ENCODE data around the gene TRDN.

TRDN gene, protein sequence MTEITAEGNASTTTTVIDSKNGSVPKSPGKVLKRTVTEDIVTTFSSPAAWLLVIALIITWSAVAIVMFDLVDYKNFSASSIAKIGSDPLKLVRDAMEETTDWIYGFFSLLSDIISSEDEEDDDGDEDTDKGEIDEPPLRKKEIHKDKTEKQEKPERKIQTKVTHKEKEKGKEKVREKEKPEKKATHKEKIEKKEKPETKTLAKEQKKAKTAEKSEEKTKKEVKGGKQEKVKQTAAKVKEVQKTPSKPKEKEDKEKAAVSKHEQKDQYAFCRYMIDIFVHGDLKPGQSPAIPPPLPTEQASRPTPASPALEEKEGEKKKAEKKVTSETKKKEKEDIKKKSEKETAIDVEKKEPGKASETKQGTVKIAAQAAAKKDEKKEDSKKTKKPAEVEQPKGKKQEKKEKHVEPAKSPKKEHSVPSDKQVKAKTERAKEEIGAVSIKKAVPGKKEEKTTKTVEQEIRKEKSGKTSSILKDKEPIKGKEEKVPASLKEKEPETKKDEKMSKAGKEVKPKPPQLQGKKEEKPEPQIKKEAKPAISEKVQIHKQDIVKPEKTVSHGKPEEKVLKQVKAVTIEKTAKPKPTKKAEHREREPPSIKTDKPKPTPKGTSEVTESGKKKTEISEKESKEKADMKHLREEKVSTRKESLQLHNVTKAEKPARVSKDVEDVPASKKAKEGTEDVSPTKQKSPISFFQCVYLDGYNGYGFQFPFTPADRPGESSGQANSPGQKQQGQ

DNA sequence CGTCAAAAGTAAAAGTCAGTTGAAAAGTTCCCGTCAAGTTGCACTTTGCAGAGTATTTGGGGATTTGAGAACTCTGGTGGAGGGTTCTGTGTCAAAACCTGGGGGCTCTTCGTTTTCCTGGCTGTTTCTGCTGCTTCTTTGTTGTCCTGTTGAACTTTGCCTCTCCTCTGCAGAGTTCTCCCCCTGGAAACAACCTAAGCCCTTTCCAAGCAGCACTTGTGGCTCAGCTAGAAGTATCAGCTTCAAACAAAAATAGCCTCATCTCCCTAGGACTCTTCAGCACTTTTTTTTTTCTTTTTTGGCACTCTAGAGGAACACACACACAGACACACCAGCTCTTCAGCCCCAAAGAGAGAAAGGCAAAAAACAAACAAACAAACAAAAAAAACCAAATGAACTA is at the start of gene TRDN:
TSS of gene TRDN (minus strand) at position 169 of the 400 bp plus-strand sequence. CDS start 175 bp downstream, outside the sequence.
- DNase-seq (ENCODE audit: low spot score), result no peak

GRCh38 chr6:123681957-123682462 is 45.3 kb upstream of the TRDN start:
- no peak for DNase-seq (ENCODE audit: low spot score)

DNA sequence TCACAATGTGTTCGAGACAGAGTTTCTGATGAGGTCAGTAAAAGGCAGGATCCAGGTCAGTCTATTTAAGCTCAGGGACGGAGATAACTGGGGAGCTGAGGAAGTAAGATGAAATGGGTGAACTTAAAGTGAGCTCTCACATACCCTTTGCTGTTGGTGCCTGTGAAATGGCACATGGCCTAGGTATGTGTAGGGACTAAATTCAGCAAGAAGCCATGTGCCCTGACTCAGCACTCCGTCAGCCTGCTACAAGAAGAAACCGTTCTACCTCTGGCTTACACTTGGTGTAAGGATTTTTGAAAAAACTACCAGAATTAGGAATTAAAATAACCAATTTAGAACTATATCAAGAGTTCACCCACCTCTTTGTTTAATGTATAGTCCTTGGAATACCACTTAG is 41.1 kb upstream of the TRDN start:
- no peak for DNase-seq (ENCODE audit: low spot score)

GRCh38 chr6:123676793-123677192 is 40.0 kb upstream of the TRDN start:
- no peak for DNase-seq (ENCODE audit: low spot score)

- no peak for DNase-seq (ENCODE audit: low spot score)
These were observed 32.3 kb upstream of the TRDN start for GRCh38 chr6:123668965-123669591.

GRCh38 chr6:123668063-123668462 is 31.3 kb upstream of the TRDN start:
- DNase-seq (ENCODE audit: low spot score), result no peak

GRCh38 chr6:123663436-123663835 is 26.7 kb upstream of the TRDN start:
- no peak for DNase-seq (ENCODE audit: low spot score)

GRCh38 chr6:123662757-123663156 is 26.0 kb upstream of the TRDN start:
- DNase-seq (ENCODE audit: low spot score), result no peak

DNA sequence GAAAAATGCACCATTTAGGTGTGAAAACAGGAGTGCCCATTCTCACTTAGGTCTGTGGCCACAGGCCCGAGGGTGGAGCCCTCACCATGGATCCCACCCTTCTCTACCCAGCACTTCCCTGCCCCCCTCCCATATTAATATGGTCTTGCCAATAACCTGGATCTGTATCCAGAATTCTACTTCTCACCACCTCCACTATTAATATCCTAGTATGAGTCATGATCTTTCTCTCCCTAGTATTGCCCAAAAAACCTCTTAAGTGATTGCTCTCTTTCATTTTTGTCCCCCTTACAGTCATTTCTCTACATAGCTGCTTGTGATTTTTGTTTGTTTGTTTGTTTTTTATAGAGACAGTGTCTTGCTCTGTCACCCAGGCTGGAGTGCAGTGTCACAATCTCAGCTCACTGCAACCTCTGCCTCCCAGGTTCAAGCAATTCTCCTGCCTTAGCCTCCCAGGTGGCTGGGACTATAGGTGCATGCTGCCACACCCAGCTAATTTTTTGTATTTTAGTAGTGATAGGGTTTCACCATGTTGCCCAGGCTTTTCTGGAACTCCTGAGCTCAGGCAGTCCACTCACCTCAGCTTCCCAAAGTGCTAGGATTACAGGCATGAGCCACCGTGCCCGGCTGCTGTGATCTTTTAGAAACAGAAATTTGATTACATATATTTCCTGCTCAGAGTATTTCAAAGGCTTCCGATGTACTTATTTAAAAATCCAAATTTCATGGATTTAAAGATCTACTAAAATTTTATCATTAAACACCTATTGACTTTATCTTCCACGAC is 24.5 kb upstream of the TRDN start:
- no peak for DNase-seq (ENCODE audit: low spot score)

DNA sequence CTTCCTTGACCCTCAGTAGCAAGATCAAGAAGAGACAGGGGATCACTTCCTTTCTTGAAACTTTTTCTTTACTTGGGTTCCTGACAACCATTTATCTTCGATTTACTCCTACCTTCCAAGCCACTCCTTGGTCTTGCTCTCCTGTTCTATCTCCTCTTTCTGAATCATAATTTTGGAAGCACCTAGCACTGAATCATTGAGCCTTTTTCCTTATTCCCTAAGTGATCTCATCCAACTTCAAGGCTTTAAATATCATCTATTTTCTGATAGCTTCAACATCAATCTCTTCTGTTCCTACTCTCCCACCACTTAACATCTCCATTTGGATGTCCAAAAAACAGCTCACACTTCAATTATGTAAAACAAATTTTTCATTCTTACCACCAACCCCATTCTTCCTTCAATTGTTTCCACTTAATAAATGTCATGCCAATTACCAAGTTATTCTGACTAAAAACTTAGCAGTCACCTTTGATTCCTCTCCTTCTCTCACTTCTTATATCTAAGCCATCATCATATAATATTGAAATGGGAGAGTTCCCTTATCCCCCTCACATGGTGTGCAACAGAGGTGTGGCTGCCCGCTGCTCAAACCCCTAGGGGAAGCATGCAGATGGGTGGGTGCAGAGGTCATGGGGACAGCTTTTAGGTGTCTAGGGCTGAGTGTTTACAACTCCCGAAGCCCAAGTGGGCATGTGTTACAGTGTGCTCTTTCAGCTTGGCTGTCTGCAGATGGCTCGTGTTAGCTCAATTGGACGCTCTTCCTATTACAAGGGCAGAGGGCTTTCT is 23.4 kb upstream of the TRDN start:
- no peak for DNase-seq (ENCODE audit: low spot score)

- no peak for DNase-seq (ENCODE audit: low spot score)
These were observed 22.1 kb upstream of the TRDN start for GRCh38 chr6:123658848-123659247.

GRCh38 chr6:123655521-123656306 is 19.0 kb upstream of the TRDN start:
- DNase-seq (ENCODE audit: low spot score), result no peak

- DNase-seq (ENCODE audit: low spot score), result no peak
These were observed 12.0 kb upstream of the TRDN start for GRCh38 chr6:123648723-123649122.

DNA sequence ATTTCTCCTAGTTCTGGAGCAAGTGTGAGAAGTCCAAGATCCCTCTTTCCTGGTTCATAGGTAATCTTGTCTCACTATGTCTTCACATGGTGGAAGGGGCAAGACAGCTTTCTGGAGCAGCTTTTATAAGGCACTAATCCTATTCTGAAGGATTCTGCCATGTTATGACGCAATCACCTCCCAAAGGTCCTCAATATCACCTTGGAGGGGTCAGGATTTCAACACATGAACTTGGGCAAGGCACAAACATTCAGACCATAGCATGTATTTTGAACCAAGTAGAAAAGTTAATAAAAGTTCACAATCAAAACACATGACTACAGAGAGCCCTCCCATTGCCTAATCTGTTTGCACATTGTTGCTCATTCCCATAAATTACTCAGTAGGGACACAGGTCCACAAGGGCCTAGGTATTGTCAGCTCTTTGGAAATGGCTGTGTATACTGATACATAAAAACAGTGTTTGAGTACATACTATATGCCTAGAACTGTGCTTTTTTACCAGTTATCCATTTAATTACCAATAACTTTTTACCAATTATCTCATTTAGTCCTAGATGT is 11.3 kb upstream of the TRDN start:
- no peak for DNase-seq (ENCODE audit: low spot score)

GRCh38 chr6:123641497-123641896 is 4.7 kb upstream of the TRDN start:
- DNase-seq (ENCODE audit: low spot score), result no peak

DNA sequence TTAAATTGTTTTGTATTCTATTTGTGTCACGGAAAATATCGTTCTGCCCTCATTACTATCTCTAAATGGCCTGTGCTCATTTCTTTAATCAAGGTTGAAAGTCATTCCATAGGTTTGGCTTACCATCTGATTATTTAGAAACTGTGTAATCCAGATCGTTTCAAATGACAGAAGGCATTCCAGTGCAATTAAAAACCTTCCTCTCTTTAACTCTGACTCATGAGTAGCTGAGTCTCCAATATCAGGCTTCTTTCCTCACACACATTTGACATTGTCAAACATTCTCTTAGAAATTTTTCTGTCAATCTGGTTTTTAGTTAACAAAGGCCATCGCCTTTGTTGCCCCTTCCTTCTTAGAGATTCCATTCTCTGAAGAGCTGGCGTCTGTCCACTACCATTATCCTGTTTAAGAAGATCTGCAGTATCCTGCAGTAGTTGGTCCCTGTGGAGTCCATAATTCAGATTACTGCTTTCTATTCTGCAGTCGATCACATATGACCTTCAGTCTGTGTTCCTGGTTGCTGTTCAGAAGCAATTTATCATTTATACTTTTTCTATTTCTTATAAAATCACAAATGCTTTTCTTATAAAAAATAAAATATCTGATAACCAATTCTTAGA is 3.9 kb upstream of the TRDN start:
- no peak for DNase-seq (ENCODE audit: low spot score)

DNA sequence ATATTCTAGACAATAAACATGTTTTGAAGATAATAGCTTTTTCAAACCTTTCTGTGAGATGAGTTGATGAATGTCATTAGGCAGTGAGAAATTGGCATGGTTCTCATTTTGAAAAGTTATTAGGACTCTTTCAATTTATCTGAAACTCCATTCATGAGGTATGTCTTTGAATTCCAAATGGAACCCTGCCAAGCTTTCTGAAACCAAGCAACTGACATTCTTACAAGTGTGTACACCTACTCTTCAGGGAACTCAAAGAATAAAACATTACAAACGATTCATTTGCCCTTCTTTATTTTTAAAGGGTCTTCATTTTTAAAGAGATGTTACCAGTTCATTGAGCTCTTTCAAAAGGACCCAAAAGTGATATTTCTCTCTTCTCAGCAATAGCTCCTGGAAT is 2.1 kb upstream of the TRDN start:
- DNase-seq (ENCODE audit: low spot score), result no peak

DNA sequence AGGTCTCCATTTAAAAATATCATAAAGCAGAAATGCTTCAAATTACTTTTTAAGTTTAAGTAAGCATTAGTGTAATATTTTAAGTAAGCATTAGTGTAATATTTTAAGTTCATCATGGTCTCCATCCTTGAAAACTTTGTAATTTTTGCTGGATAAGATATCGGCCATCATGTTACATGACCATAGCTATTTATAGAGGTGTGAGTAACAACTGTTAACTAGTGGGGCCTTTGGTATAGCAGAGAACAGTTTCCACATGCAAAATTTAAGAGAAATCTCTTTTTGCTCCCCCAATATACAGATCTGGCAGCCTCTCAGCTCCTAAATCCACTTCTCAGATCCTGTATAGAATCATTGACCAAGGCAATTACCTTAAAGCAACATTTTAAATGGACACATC is 468 bp downstream of the TRDN start:
- no peak for DNase-seq (ENCODE audit: low spot score)

DNA sequence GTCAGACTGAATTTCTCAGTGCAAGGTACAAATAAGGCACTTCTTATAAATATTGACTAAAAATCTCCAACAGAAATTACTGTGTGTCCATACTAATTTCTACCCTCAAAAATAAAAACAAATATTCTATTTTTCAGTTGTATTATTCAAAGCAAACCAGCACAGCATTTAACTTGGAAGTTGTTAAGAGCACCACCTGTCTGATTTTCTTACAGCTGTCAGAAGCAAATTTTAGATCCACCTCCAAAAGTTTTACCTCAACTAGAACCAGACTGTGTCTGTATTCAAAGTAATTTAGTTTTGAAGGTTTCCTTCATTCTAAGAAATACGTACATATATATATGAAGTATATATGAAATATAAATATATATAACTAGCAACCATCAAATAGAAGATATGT is 1.2 kb downstream of the TRDN start:
- DNase-seq (ENCODE audit: low spot score), result no peak

DNA sequence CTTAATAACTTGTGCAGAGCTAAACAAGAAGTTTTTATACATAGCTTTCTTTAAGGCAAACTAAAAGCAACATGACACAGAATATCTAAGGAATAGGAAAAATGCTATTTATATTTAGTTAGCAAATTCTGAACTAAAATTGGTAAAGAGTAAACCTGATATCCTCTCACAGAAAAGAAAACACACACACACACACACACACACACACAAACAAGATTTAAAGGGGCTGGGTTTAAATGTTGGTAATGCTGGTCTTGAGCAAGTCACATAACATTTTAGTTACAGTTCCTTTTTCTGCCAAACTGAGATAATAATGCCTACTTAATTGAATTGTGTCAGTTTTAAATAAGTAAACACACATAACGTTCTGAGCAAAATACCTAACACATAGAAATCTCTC is 1.6 kb downstream of the TRDN start:
- DNase-seq (ENCODE audit: low spot score), result no peak

Data from HuH-7.5 (cell line).